BLaER1 treated with 17β-estradiol and CSF1 and Interleukin-3, amounts not matched to agents 10 nM and 100 nM (cell line): ENCODE data around the gene EWSR1.

Source experiments
- H3K27ac ChIP-seq, 11 experiments: shearing (Covaris generic); formaldehyde crosslinking; 2 replicates each; pipeline ENCODE4 v1.8.1; 2022
- H3K27me3 ChIP-seq, 11 experiments: shearing (Covaris generic); formaldehyde crosslinking; 2 replicates each; pipeline ENCODE4 v1.8.1; 2022
- H3K36me3 ChIP-seq, 11 experiments: shearing (Covaris generic); formaldehyde crosslinking; 2 replicates each; pipeline ENCODE4 v1.8.1; 2022
- H3K4me1 ChIP-seq, 10 experiments: shearing (Covaris generic); formaldehyde crosslinking; 2 replicates each; pipeline ENCODE4 v1.8.1; 2022
- H3K4me2 ChIP-seq, 11 experiments: shearing (Covaris generic); formaldehyde crosslinking; 2 replicates each; pipeline ENCODE4 v1.8.1; 2022
- H3K4me3 ChIP-seq, 10 experiments: shearing (Covaris generic); formaldehyde crosslinking; 2 replicates each; pipeline ENCODE4 v1.8.1; 2022
- H3K9ac ChIP-seq, 11 experiments: shearing (Covaris generic); formaldehyde crosslinking; 2 replicates each; pipeline ENCODE4 v1.8.1; 2022
- H3K9me3 ChIP-seq, 11 experiments: shearing (Covaris generic); formaldehyde crosslinking; replicated peaks in 1 of 11; 2 replicates each; pipeline ENCODE4 v1.8.1; 2022
- H4K20me1 ChIP-seq, 11 experiments: shearing (Covaris generic); formaldehyde crosslinking; 2 replicates each; pipeline ENCODE4 v1.8.1; 2022
- Cebpa-rat ChIP-seq, 11 experiments: shearing (Covaris generic); IDR thresholded peaks; 2 replicates each; pipeline ENCODE4 v1.8.1; 2022

Gene EWSR1

GRCh38 chr22:29269731-29270474 is 1.8 kb downstream of the EWSR1 start:
- no peaks in the 10 kb centered on the region for H3K9me3 ChIP-seq
- H3K27me3 ChIP-seq = no peaks in the 10 kb centered on the region
- peaks cover 63 to 71% (median 66%) of the 10 kb centered on the region in 11 experiments for H4K20me1 ChIP-seq
- peaks cover 52 to 79% (median 70%) of the 10 kb centered on the region in 11 experiments for H3K36me3 ChIP-seq
- peak overlapping the region in 10 of 11 experiments; percentile 99 to 100 (median 100); a peak in 20 of 22 replicates for H3K27ac ChIP-seq
- H3K9ac ChIP-seq = peak overlapping the region; percentile 98 to 100 (median 100)
- peak overlapping the region; percentile 80 to 100 (median 97) for H3K4me2 ChIP-seq
- peaks cover 53 to 68% (median 59%) of the 10 kb centered on the region in 10 experiments for H3K4me1 ChIP-seq
- TF ChIP-seq Cebpa-rat (IDR thresholded peaks at IDR 0.05) = no peak
- H3K4me3 ChIP-seq = peak overlapping the region; percentile 88 to 98 (median 95)

GRCh38 chr22:29270475-29271271 is 2.6 kb downstream of the EWSR1 start:
- H3K36me3 ChIP-seq = peaks cover 53 to 79% (median 70%) of the 10 kb centered on the region in 11 experiments
- peak overlapping the region; percentile 88 to 98 (median 95) for H3K4me3 ChIP-seq
- H3K27ac ChIP-seq = peak overlapping the region in 5 of 11 experiments; percentile 99 to 100 (median 100); a peak in 7 of 22 replicates
- H3K4me1 ChIP-seq = peaks cover 45 to 72% (median 54%) of the 10 kb centered on the region in 10 experiments
- H4K20me1 ChIP-seq = peaks cover 71 to 74% (median 73%) of the 10 kb centered on the region in 11 experiments
- no peak for TF ChIP-seq Cebpa-rat (IDR thresholded peaks at IDR 0.05)
- H3K4me2 ChIP-seq = peak overlapping the region; percentile 80 to 100 (median 97)
- peak overlapping the region; percentile 98 to 100 (median 100) for H3K9ac ChIP-seq
- no peaks in the 10 kb centered on the region for H3K9me3 ChIP-seq
- H3K27me3 ChIP-seq = no peaks in the 10 kb centered on the region

GRCh38 chr22:29272624-29273023 is 4.6 kb downstream of the EWSR1 start:
- Histone ChIP-seq H3K36me3 (peaks cover 70 to 89% (median 85%) of the 10 kb centered on the region in 11 experiments), H3K9me3 (no peaks in the 10 kb centered on the region), H3K4me1 (peaks cover 31 to 73% (median 41%) of the 10 kb centered on the region in 10 experiments), H3K4me2 (peak overlapping the region in 9 of 11 experiments; percentile 3 to 98 (median 94); a peak in 13 of 22 replicates), H3K27me3 (no peaks in the 10 kb centered on the region), H3K9ac (no peak overlapping the region), H3K4me3 (no peak overlapping the region), H4K20me1 (peaks cover 91 to 94% (median 93%) of the 10 kb centered on the region in 11 experiments), H3K27ac (no peak overlapping the region)
- TF ChIP-seq Cebpa-rat (IDR thresholded peaks at IDR 0.05) = no peak

GRCh38 chr22:29275167-29275566 is 7.1 kb downstream of the EWSR1 start:
- Histone ChIP-seq H4K20me1 (peaks cover 100% of the 10 kb centered on the region in 11 experiments), H3K27me3 (no peaks in the 10 kb centered on the region), H3K9ac (no peak overlapping the region), H3K27ac (no peak overlapping the region), H3K4me2 (peak overlapping the region in 1 of 11 experiments; percentile 24; a peak in 1 of 22 replicates), H3K9me3 (no peaks in the 10 kb centered on the region), H3K4me1 (peaks cover 25 to 68% (median 34%) of the 10 kb centered on the region in 10 experiments), H3K4me3 (no peak overlapping the region), H3K36me3 (peaks cover 96 to 100% (median 100%) of the 10 kb centered on the region in 11 experiments)
- TF ChIP-seq Cebpa-rat (IDR thresholded peaks at IDR 0.05) = no peak

- Histone ChIP-seq H3K9ac (no peak overlapping the region), H3K4me3 (no peak overlapping the region), H3K27me3 (no peaks in the 10 kb centered on the region), H3K9me3 (no peaks in the 10 kb centered on the region), H3K4me2 (peak overlapping the region in 1 of 11 experiments; percentile 24; a peak in 1 of 22 replicates), H3K27ac (no peak overlapping the region), H3K36me3 (peaks cover 100% of the 10 kb centered on the region in 11 experiments), H4K20me1 (peaks cover 100% of the 10 kb centered on the region in 11 experiments), H3K4me1 (peaks cover 16 to 60% (median 26%) of the 10 kb centered on the region in 10 experiments)
- no peak for TF ChIP-seq Cebpa-rat (IDR thresholded peaks at IDR 0.05)
Observed at GRCh38 chr22:29275819-29276565, 7.9 kb downstream of the EWSR1 start.

GRCh38 chr22:29277927-29278326 is 9.9 kb downstream of the EWSR1 start:
- Histone ChIP-seq H3K27me3 (no peaks in the 10 kb centered on the region), H4K20me1 (peaks cover 100% of the 10 kb centered on the region in 11 experiments), H3K27ac (no peak overlapping the region), H3K9ac (no peak overlapping the region), H3K36me3 (peaks cover 100% of the 10 kb centered on the region in 11 experiments), H3K4me1 (peaks cover 0 to 41% (median 7%) of the 10 kb centered on the region in 10 experiments; a peak in 10 of 20 replicates), H3K9me3 (no peaks in the 10 kb centered on the region), H3K4me3 (no peak overlapping the region), H3K4me2 (no peak overlapping the region)
- TF ChIP-seq Cebpa-rat (IDR thresholded peaks at IDR 0.05) = no peak

GRCh38 chr22:29284196-29284595 is 16.1 kb downstream of the EWSR1 start:
- Histone ChIP-seq H3K9me3 (no peaks in the 10 kb centered on the region), H3K27ac (no peak overlapping the region), H3K27me3 (no peaks in the 10 kb centered on the region), H3K4me1 (peaks cover 0 to 4% (median 0%) of the 10 kb centered on the region in 10 experiments; a peak in 3 of 20 replicates), H3K36me3 (peaks cover 100% of the 10 kb centered on the region in 11 experiments), H3K4me3 (no peak overlapping the region), H4K20me1 (peaks cover 100% of the 10 kb centered on the region in 11 experiments), H3K9ac (no peak overlapping the region), H3K4me2 (no peak overlapping the region)
- TF ChIP-seq Cebpa-rat (IDR thresholded peaks at IDR 0.05) = no peak

- H4K20me1 ChIP-seq = peaks cover 98 to 100% (median 100%) of the 10 kb centered on the region in 11 experiments
- TF ChIP-seq Cebpa-rat (IDR thresholded peaks at IDR 0.05) = no peak
- H3K4me1 ChIP-seq = peaks cover 0 to 4% (median 0%) of the 10 kb centered on the region in 10 experiments; a peak in 3 of 20 replicates
- peak overlapping the region in 2 of 11 experiments; percentile 1 to 54; a peak in 1 of 22 replicates for H3K9ac ChIP-seq
- no peaks in the 10 kb centered on the region for H3K27me3 ChIP-seq
- peaks cover 100% of the 10 kb centered on the region in 11 experiments for H3K36me3 ChIP-seq
- H3K4me3 ChIP-seq = no peak overlapping the region
- H3K9me3 ChIP-seq = no peaks in the 10 kb centered on the region
- no peak overlapping the region for H3K4me2 ChIP-seq
- no peak overlapping the region for H3K27ac ChIP-seq
Observed at GRCh38 chr22:29288837-29289236, 20.8 kb downstream of the EWSR1 start.
